ENCODE data around the gene FAH.

- no peak for TF ChIP-seq POLR2A (IDR thresholded peaks at IDR 0.05)
- TF ChIP-seq, protein P1, sequence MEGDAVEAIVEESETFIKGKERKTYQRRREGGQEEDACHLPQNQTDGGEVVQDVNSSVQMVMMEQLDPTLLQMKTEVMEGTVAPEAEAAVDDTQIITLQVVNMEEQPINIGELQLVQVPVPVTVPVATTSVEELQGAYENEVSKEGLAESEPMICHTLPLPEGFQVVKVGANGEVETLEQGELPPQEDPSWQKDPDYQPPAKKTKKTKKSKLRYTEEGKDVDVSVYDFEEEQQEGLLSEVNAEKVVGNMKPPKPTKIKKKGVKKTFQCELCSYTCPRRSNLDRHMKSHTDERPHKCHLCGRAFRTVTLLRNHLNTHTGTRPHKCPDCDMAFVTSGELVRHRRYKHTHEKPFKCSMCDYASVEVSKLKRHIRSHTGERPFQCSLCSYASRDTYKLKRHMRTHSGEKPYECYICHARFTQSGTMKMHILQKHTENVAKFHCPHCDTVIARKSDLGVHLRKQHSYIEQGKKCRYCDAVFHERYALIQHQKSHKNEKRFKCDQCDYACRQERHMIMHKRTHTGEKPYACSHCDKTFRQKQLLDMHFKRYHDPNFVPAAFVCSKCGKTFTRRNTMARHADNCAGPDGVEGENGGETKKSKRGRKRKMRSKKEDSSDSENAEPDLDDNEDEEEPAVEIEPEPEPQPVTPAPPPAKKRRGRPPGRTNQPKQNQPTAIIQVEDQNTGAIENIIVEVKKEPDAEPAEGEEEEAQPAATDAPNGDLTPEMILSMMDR (IDR thresholded peaks at IDR 0.05), result no peak
Measured at GRCh38 chr15:80202641-80203360, 50.0 kb downstream of the FAH start.

All from uterus (tissue), 2 donors.